ENCODE results near the gene LRRC1.

Gene LRRC1

DNA sequence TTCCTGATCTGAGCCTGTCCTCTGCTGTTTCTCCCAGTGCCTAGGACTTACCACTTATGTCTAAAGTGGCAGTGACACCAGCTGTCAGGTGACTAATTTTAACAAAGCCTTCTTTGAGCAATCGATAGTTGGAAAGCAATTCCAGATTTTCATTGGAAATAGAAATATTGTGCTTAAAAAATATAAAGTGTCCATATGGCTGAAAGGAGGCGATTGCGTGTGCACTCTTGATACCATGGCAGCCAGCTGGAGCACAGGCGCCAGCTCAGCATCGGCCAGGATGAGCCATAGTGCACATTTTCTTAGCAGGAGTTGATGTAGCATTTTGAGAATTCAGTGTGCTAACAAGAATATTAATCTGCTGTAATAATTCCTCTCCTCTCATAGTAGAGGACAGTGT lies 70.0 kb downstream of the LRRC1 start:
- no peak overlapping the region for H3K27ac ChIP-seq (ENCODE audit: extremely low read depth, low read depth, low read length)
- H3K9me3 ChIP-seq (ENCODE audit: control insufficient read depth, insufficient read depth, low read depth, low read length): no peaks in the 10 kb centered on the region
- no peaks in the 10 kb centered on the region for H3K36me3 ChIP-seq (ENCODE audit: control insufficient read depth in 2 of 2, insufficient read depth in 1 of 2, low read length in 2 of 2)
- CTCF ChIA-PET: no interaction called here
- peaks cover 26% of the 10 kb centered on the region for H3K4me1 ChIP-seq (ENCODE audit: control insufficient read depth, insufficient read depth, low read length)
- no peak overlapping the region for H3K4me3 ChIP-seq (ENCODE audit: low read depth, low read length)
- POLR2A ChIA-PET: no interaction called here
- TF ChIP-seq ZNF837 (tag by site-specific recombination; IDR thresholded peaks at IDR 0.05) (no peak), SP2 (tag by site-specific recombination; IDR thresholded peaks at IDR 0.05) (no peak), ZNF132 (tag by site-specific recombination; IDR thresholded peaks at IDR 0.05; ENCODE audit: borderline replicate concordance) (no peak)
- TF ChIP-seq, protein P1, sequence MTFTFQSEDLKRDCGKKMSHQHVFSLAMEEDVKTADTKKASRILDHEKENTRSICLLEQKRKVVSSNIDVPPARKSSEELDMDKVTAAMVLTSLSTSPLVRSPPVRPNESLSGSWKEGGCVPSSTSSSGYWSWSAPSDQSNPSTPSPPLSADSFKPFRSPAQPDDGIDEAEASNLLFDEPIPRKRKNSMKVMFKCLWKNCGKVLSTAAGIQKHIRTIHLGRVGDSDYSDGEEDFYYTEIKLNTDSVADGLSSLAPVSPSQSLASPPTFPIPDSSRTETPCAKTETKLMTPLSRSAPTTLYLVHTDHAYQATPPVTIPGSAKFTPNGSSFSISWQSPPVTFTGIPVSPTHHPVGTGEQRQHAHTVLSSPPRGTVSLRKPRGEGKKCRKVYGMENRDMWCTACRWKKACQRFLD (tag by site-specific recombination; IDR thresholded peaks at IDR 0.05): no peak

DNA sequence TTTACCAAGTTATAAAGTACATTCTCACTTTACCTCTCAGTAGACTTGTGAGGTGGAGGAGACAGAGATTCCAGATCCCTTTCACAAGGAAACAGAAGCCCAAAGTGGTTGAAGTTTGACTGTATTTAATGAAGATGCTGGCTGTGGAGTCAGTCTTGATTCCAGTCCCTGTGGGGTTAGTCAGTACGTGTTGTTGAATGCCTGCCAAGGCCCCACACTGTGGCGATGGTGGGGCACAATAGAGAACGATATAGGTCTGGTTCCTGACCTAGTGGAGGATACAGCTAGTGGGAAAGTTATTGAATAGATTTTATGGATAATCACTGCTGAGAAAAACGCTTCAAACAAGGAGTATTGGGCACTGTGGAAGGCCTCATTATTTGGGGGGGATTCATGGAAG lies 71.4 kb downstream of the LRRC1 start:
- ChIA-PET POLR2A (interaction anchor here (1.2 kb wide), 1 partner anchor 71 kb away, joined by 6 read pairs; the partner anchor contains the start of gene LRRC1), CTCF (interaction anchor here (1.9 kb wide), 1 partner anchor 90 kb away, joined by 4 read pairs; no protein-coding TSS in a partner anchor)
- TF ChIP-seq, protein P2, sequence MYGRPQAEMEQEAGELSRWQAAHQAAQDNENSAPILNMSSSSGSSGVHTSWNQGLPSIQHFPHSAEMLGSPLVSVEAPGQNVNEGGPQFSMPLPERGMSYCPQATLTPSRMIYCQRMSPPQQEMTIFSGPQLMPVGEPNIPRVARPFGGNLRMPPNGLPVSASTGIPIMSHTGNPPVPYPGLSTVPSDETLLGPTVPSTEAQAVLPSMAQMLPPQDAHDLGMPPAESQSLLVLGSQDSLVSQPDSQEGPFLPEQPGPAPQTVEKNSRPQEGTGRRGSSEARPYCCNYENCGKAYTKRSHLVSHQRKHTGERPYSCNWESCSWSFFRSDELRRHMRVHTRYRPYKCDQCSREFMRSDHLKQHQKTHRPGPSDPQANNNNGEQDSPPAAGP (tag by site-specific recombination; IDR thresholded peaks at IDR 0.05): no peak
- TF ChIP-seq ZNF561 (tag by site-specific recombination; IDR thresholded peaks at IDR 0.05; ENCODE audit: borderline replicate concordance) (no peak), ZNF433 (tag by site-specific recombination; IDR thresholded peaks at IDR 0.05; ENCODE audit: low read depth) (no peak), ZNF354C (tag by site-specific recombination; IDR thresholded peaks at IDR 0.05; ENCODE audit: borderline replicate concordance, low read depth) (no peak), GLIS1 (tag by site-specific recombination; IDR thresholded peaks at IDR 0.05) (peak; percentile 90)
- Histone ChIP-seq H3K4me3 (ENCODE audit: low read depth, low read length) (no peak overlapping the region), H3K9me3 (ENCODE audit: control insufficient read depth, insufficient read depth, low read depth, low read length) (no peaks in the 10 kb centered on the region), H3K36me3 (ENCODE audit: control insufficient read depth in 2 of 2, insufficient read depth in 1 of 2, low read length in 2 of 2) (no peaks in the 10 kb centered on the region), H3K27ac (ENCODE audit: extremely low read depth, low read depth, low read length) (no peak overlapping the region), H3K4me1 (ENCODE audit: control insufficient read depth, insufficient read depth, low read length) (peaks cover 39% of the 10 kb centered on the region)

DNA sequence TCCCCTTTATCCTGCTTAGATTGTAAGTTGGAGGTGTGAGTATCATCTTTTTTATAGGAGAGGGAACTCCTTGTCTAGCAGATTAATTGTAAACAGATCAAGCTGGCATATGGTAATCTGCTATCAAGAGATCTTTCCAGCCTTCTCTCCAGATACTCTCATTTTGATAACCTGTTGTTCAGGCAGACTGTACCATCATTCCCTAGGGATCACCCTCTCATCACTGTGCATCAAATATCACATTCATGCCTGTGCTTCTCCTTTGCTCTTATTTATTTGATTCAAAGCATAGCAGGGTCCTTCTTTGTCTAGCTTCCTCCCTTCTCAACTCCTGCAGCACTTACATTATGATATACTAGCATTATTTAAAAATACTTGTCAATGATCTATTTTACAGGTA lies 73.8 kb downstream of the LRRC1 start:
- Histone ChIP-seq H3K4me3 (ENCODE audit: low read depth, low read length) (no peak overlapping the region), H3K36me3 (ENCODE audit: control insufficient read depth in 2 of 2, insufficient read depth in 1 of 2, low read length in 2 of 2) (no peaks in the 10 kb centered on the region; a peak in 1 of 3 replicates), H3K27ac (ENCODE audit: extremely low read depth, low read depth, low read length) (no peak overlapping the region), H3K4me1 (ENCODE audit: control insufficient read depth, insufficient read depth, low read length) (peaks cover 33% of the 10 kb centered on the region), H3K9me3 (ENCODE audit: control insufficient read depth, insufficient read depth, low read depth, low read length) (no peaks in the 10 kb centered on the region)
- ChIA-PET POLR2A (no interaction called here), CTCF (interaction anchor here (0.7 to 0.9 kb wide), 2 partner anchors 108 to 388 kb away, joined by 3 to 4 read pairs; no protein-coding TSS in a partner anchor)
- no peak for TF ChIP-seq ZNF529 (tag by site-specific recombination; IDR thresholded peaks at IDR 0.05; ENCODE audit: insufficient replicate concordance)
- 0 out of 2 replicates have a peak, but pooled peaks have one; percentile 16 for TF ChIP-seq SCRT2 (tag by site-specific recombination; IDR thresholded peaks at IDR 0.05)

DNA sequence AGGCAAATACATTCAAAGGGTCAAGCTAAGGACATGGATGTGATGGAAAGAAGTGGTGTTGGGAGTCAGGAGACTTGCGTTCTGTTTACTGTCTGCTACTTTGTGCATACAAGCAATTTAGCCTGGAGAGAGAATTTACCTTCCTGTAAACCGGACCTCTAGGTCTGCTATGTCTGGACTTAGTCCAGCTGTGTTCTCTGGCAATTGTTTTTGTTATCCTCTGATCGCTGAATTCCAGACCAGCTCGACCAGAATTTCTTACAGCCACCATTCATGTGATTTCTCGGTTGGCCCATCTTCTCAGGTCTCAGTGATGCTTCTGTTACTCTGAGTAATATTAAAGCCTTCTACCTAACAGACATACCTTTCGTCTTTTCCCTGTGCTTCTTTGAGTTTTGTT lies 75.2 kb downstream of the LRRC1 start:
- Histone ChIP-seq H3K4me1 (ENCODE audit: control insufficient read depth, insufficient read depth, low read length) (peaks cover 33% of the 10 kb centered on the region), H3K36me3 (ENCODE audit: control insufficient read depth in 2 of 2, insufficient read depth in 1 of 2, low read length in 2 of 2) (no peaks in the 10 kb centered on the region; a peak in 1 of 3 replicates), H3K4me3 (ENCODE audit: low read depth, low read length) (no peak overlapping the region), H3K27ac (ENCODE audit: extremely low read depth, low read depth, low read length) (no peak overlapping the region), H3K9me3 (ENCODE audit: control insufficient read depth, insufficient read depth, low read depth, low read length) (no peaks in the 10 kb centered on the region)
- CTCF ChIA-PET: interaction anchor here (0.6 to 1.0 kb wide), 3 partner anchors 10 to 86 kb away, joined by 3 to 4 read pairs (median 3); no protein-coding TSS in a partner anchor
- POLR2A ChIA-PET: no interaction called here
- TF ChIP-seq ZNF214 (tag by site-specific recombination; IDR thresholded peaks at IDR 0.05; ENCODE audit: borderline replicate concordance) (no peak), ZNF600 (tag by site-specific recombination; IDR thresholded peaks at IDR 0.05) (peak; percentile 53)

Measured in HEK293 (cell line).